GM18511 (cell line): ENCODE results near the gene MED4.

Experiments
- ATAC-seq: cut with Tn5 transposase; IDR thresholded peaks from one replicate; pipeline ENCODE4 v1.9.1; 2021; ENCODE audit warnings: mild to moderate bottlenecking, moderate library complexity; ENCODE audit not compliant: unreplicated experiment

Gene MED4

DNA sequence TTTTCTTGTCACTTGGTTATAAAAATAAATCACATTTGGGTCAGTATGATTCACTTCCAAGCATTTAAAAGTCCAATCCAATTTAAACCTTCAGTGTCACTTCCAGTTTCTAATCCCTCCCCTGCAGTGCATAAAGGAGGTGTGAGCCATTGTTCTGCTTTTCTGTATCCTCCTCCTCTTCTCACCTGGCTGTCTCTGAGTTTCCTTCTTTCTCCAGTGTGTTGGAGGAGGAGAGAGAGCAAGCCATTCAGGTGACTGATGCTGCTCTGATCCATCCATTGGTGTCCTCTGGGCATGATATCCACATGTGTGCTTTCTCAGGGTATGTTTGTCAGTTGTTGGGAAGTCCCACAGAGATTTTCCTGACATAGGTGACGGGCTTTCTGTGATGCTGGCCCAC, 56.1 kb downstream of the MED4 start:
- no peak for ATAC-seq

- ATAC-seq, result peak; percentile 94
These were observed 57.3 kb downstream of the MED4 start, which contains the start of gene NUDT15 for GRCh38 chr13:48037346-48038173. TSS of gene NUDT15 (plus strand) at chr13:48037726. CDS start at chr13:48037747, 21 bp downstream.

DNA sequence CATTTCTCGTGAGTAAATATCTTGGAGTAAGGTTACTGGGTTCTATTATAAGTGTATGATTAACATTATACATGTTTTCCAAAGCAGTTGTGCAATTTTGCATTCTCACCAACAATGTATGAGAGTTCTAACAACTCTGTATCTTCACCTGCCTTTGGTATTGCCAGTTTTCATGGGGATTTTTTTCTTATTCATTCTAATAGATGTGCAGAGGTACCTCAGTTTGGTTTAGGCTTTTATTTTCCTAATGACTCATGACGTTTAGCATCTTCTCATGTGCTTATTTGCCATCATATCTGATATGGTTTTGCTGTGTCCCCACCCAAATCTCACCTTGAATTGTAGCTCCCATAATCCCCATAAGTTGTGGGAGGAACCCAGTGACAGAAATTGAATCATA, 65.0 kb downstream of the MED4 start:
- ATAC-seq, result no peak

- no peak for ATAC-seq
These were observed 66.8 kb downstream of the MED4 start for GRCh38 chr13:48028066-48028465.
